ENCODE measurements around the gene MCM9. TPM values are rescaled to one million over a fixed set of nuclear protein-coding genes. Genes with fewer than 3 reads are reported as not detected.
"Not testable (repeated sequence)": the region's sequence is repeated elsewhere in the genome, so short reads cannot be mapped to it uniquely, and the experiment has no call there.

MCM9 gene
- polyA plus RNA-seq, 4 donors, result 12.5 to 27.5 (median 25.3) TPM

GRCh38 chr6:118869350-118869749, 65.6 kb downstream of the MCM9 start:
- DNase-seq (ENCODE audit: low read depth in 4 of 4, low spot score in 3 of 4), result no peak

GRCh38 chr6:118868901-118869300, 66.1 kb downstream of the MCM9 start:
- not testable (repeated sequence) for DNase-seq (ENCODE audit: low read depth in 4 of 4, low spot score in 3 of 4)

GRCh38 chr6:118867181-118867580, 67.8 kb downstream of the MCM9 start:
- DNase-seq (ENCODE audit: low read depth in 4 of 4, low spot score in 3 of 4), result no peak

GRCh38 chr6:118865100-118865391, 69.9 kb downstream of the MCM9 start:
- no peak for DNase-seq (ENCODE audit: low read depth in 4 of 4, low spot score in 3 of 4)

- DNase-seq (ENCODE audit: low read depth in 4 of 4, low spot score in 3 of 4), result no peak
Observed at GRCh38 chr6:118864341-118865099, 70.4 kb downstream of the MCM9 start.

GRCh38 chr6:118862443-118862842, 72.5 kb downstream of the MCM9 start:
- DNase-seq (ENCODE audit: low read depth in 4 of 4, low spot score in 3 of 4), result no peak

- DNase-seq (ENCODE audit: low read depth in 4 of 4, low spot score in 3 of 4), result no peak
Observed at GRCh38 chr6:118860880-118861279, 74.1 kb downstream of the MCM9 start.

GRCh38 chr6:118860363-118860762, 74.6 kb downstream of the MCM9 start:
- no peak for DNase-seq (ENCODE audit: low read depth in 4 of 4, low spot score in 3 of 4)

GRCh38 chr6:118859517-118860064, 75.4 kb downstream of the MCM9 start:
- no peak for DNase-seq (ENCODE audit: low read depth in 4 of 4, low spot score in 3 of 4)

GRCh38 chr6:118856301-118856700, 78.7 kb downstream of the MCM9 start:
- no peak for DNase-seq (ENCODE audit: low read depth in 4 of 4, low spot score in 3 of 4)

- DNase-seq (ENCODE audit: low read depth in 4 of 4, low spot score in 3 of 4), result no peak
Observed at GRCh38 chr6:118853408-118853807, 81.6 kb downstream of the MCM9 start.

- no peak for DNase-seq (ENCODE audit: low read depth in 4 of 4, low spot score in 3 of 4)
Observed at GRCh38 chr6:118844915-118845314, 90.0 kb downstream of the MCM9 start.

- DNase-seq (ENCODE audit: low read depth in 4 of 4, low spot score in 3 of 4), result no peak
Observed at GRCh38 chr6:118843685-118844390, 91.1 kb downstream of the MCM9 start.

GRCh38 chr6:118830691-118831090, 104.3 kb downstream of the MCM9 start:
- no peak for DNase-seq (ENCODE audit: low read depth in 4 of 4, low spot score in 3 of 4)

- no peak for DNase-seq (ENCODE audit: low read depth in 4 of 4, low spot score in 3 of 4)
Observed at GRCh38 chr6:118829817-118830478, 105.0 kb downstream of the MCM9 start.

- DNase-seq (ENCODE audit: low read depth in 4 of 4, low spot score in 3 of 4), result no peak
Observed at GRCh38 chr6:118826096-118826495, 108.9 kb downstream of the MCM9 start.

GRCh38 chr6:118825661-118826060, 109.3 kb downstream of the MCM9 start:
- DNase-seq (ENCODE audit: low read depth in 4 of 4, low spot score in 3 of 4), result no peak

GRCh38 chr6:118815495-118815894, 119.5 kb downstream of the MCM9 start:
- no peak for DNase-seq (ENCODE audit: low read depth in 4 of 4, low spot score in 3 of 4)

- no peak for DNase-seq (ENCODE audit: low read depth in 4 of 4, low spot score in 3 of 4)
Observed at GRCh38 chr6:118813775-118814174, 121.2 kb downstream of the MCM9 start.

- DNase-seq (ENCODE audit: low read depth in 4 of 4, low spot score in 3 of 4), result no peak
Observed at GRCh38 chr6:118812970-118813369, 122.0 kb downstream of the MCM9 start.

- DNase-seq (ENCODE audit: low read depth in 4 of 4, low spot score in 3 of 4), result no peak
Observed at GRCh38 chr6:118810420-118811027, 124.4 kb downstream of the MCM9 start.
